Dermis microvascular lymphatic vessel endothelial cell (primary cell): Measurements from ENCODE around the gene PREP. TPM values are rescaled to one million over a fixed set of nuclear protein-coding genes. Genes with fewer than 3 reads are reported as not detected.
"Not testable (repeated sequence)": the region's sequence is repeated elsewhere in the genome, so short reads cannot be mapped to it uniquely, and the experiment has no call there.

Experiments used
- DNase-seq, 2 donors: peaks; one replicate each; pipeline versions ENCODE4 v3.0.0 to v3.0.0-alpha.2; 2010; ENCODE audit warnings: low read depth in 2 of 2
- total RNA-seq: library from RNA; depleted of rRNA; stranded (reverse); fragments of >200 nt; gene quantifications from 2 replicates; pipeline ENCODE4 v1.2.1, GENCODE V29; 2014

PREP gene
- total RNA-seq, 1 donor from 2014 or later: 14.4 TPM

DNA sequence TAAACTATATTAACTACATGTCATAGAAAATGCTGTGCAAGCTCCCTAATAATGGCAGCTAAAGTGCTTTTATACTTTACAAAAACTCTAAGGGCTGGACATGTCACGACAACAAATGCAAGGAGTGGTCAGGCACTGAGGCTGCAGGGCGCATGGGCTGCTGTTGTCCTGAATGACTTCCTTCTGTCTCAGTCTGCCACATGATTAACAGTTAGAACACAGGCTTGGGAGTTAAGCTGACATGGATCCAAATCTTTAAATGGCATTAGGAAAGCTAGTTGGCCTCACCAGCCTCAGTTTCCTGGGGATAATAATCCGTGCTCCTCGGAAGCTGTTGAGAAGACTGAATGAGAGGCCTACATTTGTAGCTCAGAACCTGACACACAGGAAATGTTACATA is 57.4 kb downstream of the PREP start:
- no peak for DNase-seq

DNA sequence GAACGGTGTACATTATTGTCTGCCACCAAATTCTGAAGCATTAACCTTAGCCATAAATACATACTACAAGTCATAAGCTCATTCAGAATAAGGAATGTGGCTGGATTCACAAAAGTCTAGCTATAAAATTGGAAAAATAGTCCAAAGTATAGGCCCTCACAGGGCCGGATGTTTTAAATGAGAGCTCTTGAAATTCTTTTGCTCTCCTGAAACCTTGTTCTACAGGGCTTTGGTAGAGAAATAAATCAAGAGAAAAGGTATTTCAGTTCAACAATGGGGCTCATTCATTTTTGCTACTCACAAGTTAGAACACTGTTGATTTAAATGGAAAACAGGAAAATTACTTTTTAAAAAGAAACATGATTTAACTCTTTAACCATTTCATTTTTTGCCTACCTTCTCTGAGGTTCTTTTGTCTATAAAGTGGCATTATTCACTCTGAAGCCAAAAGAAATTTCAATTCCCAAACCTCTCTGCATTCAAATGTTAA is 58.0 kb downstream of the PREP start:
- no peak for DNase-seq

DNA sequence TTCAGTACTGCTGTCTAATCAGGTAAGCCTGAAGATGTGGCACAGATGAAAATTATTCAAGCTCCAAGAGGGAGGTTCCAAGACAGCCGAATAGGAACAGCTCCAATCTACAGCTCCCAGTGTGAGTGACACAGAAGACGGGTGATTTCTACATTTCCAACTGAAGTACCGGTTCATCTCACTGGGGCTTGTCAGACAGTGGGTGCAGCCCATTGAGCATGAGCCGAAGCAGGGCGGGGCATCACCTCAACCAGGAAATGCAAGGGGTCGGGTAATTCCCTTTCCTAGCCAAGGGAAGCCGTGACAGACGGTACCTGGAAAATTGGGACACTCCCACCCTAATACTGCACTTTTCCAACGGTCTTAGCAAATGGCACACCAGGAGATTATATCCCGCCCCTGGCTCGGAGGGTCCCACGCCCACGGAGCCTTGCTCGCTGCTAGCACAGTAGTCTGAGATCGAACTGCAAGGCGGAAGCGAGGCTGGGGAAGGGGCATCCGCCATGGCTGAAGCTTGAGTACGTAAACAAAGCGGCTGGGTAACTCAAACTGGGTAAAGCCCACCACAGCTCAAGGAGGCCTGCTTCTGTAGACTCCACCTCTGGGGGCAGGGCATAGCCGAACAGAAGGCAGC is 64.4 kb downstream of the PREP start:
- not testable (repeated sequence) for DNase-seq

DNA sequence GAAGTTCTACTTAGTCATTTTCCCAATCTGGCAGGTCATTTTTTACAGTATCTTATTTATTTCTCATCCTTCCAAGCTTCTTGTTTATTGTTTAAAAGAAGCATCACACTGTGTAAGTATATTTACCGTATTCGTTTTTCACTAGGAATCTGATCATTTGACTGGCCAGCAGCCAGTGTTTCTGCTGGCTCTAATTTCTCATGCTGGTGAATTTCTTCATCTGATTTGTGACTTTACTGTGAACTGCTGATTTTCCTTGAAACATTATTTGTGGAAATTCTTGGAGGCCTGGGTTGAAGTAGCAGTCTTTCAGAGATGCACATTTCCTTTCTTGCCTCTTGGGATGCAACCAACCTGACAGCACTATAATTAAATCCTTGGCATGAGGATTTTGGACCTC is 65.9 kb downstream of the PREP start:
- no peak for DNase-seq

DNA sequence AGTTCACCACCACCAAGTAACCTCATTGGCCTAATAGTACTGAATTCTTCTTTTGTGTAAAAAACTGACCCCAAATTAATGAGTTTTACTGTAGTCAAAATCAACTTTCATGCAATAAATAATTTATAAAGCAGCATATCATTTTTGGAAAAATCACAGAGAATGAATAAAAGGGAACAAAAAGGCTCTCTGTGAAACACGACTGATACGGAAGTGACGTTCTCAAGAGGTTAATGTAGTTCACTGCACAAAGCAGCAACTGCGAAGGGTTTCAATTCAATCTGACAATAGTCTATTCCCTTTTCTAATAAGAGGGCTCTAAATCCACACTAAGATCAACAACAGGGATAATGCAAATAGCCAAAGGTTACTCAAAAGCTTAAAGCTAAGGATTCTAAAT is 70.3 kb downstream of the PREP start:
- DNase-seq: no peak

DNA sequence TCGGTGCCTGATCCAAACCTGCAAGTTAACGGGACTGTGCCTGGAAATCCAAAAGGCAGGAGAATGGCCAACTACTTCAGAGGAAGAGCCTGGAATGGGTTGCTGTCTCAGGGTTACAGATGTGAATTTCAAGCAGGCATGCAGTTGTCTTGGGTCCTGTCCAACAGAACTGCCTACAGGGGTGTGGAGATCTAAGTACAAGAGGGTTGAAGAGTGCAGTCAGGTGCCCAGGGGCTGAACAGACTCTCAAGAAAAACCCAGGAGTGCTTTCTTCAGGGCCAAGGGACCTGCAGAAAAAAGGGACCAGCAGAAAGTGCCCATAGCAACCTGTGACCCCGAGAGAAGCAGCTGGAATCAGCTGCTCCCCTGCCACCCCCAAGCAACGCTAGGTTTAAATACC is 71.0 kb downstream of the PREP start:
- no peak for DNase-seq

DNA sequence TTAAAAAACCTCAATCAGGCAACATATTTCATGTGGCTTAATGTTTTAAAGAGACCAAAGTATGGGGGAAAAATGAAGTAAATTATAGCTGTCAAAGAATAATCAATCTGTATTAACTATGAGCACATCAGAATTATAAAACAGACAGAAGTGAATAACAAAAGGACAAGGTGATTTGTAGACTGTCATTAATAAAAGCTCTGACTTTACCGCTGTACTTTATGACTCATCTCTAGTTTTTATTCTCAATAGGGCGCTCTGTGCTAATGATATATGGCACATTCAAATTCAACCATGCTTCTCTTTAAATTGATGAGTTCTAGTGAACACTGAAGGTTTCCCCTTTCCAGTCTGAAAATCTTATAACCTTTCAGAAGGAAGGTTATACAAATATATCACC is 72.0 kb downstream of the PREP start:
- no peak for DNase-seq

DNA sequence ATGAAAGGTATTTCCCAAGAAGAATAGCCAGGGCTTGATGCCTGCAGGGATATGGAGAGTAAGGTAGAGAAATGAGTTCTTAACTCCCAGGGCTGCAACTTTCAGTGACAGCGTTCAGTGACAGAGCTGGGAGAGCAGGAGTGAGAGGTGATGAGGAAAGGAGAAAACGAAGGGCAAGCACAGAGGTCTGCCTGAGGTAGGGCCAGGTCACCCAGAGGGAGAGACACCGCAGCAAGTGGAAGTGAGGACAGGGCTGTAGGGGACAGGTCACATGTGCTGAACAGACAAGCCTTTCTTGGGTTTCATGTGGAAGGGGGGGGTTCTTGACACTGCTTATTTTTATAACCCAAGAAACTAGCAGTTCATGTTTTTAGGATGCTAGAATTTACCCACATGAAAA is 72.5 kb downstream of the PREP start:
- no peak for DNase-seq

DNA sequence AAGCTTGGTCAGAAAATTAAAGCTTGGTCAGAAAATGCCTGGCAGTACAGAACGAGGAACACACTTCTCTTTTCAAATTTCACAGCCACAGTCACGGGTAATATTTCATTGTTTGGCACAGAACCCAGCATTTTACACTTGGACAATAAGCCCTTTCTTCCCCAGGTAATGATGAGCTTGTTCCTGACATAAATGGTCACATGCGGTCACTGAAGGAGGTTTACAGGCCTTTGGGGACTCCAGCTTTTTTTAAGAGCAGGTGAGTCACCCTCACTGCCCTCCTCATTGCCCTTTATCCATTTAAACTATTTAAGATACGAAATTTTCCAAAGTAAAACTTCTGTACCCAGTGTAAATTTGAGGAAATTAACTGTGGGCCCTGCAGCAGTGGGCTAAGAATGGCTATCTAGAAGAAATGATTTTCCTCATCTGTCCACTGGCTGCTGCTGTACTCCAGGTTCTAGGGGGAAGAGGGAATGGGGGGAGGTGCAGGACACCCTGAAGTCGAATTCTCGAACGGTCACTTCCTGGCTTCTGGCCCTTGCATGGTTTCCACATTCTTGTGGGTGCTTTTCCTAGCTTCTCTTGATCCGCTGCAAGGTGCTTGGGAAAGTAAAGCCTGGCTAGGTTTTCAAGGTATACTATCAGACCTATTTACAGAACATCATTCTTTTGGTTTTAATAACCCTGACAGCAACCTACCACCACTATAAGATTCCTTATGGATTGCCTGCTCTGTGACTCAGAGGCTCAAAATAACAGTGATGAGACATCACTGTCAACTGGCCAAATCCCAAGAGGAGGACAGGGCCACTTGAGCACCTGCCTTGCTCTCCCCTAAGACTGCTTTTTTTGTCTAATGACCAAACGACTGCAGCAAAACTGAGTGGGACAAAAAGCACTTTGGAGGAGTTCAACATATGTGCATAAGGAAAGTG is 75.8 kb downstream of the PREP start:
- DNase-seq: no peak

DNA sequence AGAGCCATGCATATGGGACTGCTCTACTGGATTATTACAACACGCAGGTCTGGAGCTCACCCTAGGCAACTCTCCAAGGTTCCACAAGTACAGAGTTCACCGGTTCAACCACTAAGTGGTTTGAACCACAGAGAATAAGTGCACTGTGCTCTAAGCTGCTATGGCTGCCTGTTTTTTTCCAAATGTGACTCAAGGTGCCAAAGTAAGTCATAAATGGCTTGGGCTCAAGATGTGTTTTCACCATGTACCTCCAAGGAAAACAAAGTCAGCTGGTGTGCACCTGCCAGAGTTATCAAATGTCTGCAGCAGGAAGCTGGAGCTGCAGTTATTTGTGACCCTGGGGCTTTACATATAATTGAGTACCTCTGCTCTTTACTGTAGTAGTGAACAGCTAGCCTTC is 76.7 kb downstream of the PREP start:
- DNase-seq: peak in 1 of 2 donors; percentile 61

DNA sequence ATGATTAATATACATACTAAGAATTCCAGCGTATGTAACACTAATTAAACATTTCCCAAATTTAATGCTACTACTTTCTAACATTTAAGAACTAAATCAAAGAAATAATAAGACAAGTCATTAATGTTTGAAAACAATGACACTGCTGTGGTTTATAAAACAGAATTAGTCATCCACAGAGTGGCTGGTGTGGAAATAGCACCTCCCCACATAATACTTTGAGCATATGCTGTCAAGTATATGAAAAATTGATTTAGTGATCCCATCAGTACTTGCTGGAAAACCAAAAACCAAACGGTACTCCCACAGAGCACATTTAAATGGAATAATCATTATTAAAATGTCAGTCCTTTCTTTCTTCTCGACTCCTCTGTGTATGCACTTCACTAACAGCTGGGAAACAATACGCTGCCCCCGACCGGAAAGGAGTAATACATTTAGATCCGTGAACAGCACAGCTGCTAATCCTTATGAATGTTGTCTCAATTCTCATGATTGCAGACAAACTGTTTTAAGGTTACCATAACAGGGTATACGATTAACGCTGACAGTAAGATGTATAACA is 78.4 kb downstream of the PREP start:
- DNase-seq: no peak

DNA sequence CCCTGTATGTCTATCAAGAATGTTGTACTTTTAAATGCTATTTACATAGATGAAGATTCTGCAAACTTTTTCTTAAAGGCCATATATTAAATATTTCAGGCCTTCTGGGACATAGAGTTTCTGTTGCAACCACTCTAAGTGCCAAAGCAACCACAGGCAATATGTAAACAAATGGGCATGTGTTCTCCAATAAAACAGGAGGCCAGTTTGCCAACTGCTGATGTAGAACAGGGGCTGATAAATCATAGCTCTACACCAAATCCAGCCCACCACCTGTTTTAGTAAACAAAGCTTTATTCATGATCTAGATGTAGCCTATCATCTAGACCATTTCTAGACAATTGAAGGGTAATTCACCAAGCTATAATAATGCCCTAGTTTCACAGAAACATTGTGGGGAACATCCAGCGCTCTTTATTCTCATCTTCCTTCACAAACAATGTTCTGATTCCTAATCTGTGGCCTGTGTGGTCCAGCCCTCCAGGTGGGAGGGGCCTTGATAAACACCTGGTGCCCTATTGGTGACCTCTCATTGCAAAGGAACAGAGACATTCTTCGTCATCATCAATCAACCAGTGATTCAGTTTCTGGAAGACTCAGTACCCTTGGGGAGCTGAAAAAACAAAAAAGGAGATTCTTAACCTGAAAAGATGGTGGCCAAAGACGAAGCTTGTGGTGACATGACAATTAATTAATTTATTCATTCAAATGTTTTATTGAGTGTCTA is 80.2 kb downstream of the PREP start:
- DNase-seq: no peak

DNA sequence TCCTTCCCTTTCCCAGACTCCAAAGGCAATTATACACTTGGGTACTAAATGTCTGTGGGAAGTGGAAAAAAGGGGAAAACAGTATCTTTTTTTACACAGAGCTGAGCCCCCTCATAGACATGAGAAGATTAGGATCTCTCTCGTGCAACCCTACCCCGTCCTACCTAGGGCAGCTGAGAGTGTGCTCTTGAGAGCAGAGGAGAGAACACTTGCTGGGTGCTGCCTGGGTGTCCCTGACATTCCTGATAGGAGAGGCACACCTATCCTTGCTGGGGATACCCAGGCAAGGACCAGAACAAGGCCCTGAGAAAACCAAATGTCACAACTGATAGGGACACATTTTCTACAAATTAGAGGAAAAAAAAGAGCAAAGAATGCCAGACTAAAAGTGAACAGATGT is 81.2 kb downstream of the PREP start:
- no peak for DNase-seq

DNA sequence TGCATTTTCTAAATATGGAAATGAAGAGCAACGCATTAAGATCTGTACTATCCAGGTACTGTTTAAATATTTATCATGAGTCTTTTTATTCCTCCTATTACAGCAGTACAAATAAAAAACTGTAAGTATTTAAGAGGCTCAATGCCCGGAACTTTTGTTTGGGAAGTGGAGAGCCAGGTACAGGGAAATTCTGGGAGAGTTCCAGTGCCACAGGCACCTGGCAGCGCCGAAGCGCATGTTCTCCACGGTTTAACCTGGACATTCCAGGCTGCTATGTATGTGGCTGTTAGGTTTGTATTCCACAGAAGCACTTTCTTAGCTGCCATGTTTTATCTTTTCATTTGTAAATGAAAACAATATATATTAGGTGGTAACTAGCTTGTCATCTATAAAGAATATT is 81.7 kb downstream of the PREP start:
- DNase-seq: no peak

DNA sequence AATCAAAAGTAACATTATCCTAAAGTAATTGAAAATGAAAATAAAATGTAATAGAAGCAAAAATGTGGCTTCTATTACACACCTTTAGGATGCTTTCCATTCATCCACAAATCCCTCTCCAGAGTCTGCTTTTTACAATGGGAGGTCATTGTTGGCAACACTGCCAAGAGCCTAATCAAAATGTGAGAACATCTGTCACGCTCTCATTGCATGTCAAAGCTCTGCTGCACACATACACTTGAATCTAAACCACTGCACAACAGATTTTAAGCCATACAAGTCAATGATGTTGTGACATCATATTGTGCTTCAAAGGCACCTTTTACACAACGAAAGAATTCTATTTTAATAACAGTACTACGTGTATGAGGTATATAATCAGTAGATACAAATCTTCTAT is 82.1 kb downstream of the PREP start:
- DNase-seq: no peak

DNA sequence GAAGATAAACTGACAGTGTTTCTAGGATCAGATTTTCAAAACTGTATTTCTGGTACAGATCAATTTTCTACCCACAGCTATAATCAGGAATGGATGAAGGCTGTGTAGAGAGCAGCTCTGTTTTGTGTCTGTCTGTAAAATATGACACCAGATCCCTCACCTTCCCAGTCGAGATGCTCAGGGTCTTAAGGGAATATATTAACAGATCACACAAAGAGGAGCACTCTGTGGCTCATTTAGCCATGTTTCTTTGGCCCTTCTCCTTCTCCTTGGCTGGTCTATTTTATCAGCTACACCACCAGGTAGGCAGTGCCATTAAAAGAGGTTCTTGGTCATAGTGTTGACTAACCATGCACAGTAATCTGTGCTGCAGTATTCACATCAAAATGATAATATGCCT is 82.6 kb downstream of the PREP start:
- DNase-seq: no peak

DNA sequence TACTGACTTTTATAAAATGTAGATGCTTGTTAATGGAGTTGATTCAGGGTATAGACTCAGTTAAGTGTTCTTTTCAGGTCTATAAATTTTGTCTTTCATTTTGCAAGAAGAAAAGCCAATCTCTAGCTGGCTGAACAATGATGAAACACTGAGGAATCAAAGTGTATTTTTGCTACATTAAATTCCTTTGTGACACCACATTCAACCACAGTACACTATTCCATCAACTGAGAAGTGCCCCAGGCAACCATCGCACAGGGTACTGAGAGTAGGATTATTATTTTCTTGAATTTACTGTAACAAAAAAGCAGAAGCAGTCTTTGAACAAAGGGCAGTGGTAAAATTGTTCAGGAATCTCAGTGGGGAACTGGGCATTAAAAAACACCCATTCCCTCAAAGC is 83.6 kb downstream of the PREP start:
- no peak for DNase-seq

DNA sequence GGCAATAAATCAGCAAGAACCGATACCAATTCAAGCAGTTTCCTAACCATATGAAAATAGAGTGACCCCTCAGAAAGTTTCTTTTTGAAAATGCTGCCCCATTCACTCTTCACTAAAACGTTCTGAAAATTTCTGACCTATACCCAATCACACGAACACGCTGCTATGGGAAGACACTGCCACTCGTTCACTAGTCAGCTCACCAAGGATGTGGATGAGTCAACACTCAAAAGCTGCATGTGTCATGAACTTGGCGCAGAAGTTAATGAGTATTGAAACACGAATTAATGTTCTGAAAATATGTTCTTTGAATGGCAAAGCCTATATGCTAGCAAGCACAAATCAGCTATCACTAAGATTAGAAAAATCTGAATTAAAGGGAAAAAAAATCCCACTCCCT is 84.2 kb downstream of the PREP start:
- DNase-seq: no peak

DNA sequence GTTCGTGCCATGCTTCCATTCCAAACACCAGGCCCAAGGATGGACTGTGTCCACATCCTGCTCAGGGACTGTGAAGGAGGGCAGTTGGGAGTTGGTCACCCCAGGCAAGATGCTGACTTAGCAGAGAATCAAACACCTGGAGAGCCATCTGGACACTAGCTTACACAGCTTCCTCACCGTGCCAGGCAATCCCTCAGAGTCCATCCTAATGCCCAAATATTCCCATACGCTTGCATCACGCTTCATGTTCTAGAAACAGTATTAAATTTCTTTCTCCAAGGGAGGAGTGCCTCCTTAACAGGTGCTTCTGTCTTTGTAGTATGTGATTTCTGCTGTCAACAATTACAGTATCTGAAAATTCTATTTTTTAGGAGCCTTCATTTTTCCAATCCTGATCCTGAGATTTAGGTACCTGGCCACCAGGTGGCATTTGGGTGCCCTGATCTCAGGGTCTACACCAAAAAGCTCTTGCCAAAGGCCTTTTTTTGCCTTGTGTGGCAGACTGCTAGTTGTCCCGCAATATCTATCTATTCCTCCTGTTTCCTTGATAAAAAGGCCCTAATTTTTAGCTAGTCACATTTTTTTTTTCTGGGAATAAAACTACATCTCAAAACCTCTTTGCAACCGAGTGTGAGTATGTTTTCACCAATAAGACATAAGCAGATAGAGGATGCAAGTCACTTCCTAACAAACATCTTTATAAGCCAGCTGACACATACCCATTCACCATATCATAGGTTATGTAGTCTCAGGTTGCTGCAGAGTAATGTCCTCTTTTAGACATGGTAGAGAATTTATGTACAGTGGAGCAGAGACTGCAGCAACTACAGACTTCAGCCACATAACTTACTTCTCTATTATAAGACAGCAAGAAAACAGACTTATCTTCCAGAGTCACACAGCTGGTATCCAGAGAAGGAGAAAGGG is 85.0 kb downstream of the PREP start:
- peak; percentile 5 to 25 for DNase-seq

DNA sequence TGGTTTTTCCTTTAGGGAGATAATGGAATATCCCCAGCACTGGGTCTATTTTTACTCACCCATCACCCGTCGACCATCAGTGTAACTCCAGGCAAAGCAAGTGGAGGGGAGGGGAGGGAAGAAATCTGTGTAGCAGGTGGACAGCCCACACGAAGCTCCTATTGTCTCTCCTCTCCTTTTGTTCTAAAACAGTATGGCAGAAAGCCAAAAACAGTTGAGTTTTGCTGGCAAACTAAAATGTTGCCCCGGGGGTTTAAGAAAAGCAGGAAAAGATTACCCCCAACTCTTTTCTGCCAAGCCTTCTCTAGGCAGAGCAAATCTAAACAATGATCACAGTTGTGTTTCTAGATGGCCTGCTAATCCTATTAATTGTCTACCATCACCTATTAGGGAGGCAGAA is 89.7 kb downstream of the PREP start:
- peak; percentile 2 to 28 for DNase-seq

DNA sequence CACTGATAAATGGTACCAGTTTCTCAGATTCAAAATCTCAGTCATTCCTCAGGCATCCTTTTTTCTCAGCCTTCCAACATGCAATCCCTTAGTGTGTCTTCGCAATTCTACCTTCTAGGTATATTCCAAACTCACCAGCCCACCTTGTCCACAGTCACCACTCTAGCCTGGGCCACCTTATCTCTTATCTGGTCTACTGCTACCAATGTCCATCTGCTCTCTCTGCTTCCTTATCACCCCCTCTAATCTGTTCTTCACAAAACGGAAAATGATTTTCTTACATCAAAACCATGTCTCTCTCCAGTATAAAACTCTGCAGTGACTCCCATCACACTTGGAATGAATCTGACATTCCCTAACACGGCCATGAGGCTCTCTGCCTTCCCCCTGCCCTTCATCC is 91.9 kb downstream of the PREP start:
- no peak for DNase-seq
